ENCODE results near the gene PGA5.
A peak's percentile ranks its signal among the peaks of the same experiment; 100 is the strongest.

The PGA5 gene

DNA sequence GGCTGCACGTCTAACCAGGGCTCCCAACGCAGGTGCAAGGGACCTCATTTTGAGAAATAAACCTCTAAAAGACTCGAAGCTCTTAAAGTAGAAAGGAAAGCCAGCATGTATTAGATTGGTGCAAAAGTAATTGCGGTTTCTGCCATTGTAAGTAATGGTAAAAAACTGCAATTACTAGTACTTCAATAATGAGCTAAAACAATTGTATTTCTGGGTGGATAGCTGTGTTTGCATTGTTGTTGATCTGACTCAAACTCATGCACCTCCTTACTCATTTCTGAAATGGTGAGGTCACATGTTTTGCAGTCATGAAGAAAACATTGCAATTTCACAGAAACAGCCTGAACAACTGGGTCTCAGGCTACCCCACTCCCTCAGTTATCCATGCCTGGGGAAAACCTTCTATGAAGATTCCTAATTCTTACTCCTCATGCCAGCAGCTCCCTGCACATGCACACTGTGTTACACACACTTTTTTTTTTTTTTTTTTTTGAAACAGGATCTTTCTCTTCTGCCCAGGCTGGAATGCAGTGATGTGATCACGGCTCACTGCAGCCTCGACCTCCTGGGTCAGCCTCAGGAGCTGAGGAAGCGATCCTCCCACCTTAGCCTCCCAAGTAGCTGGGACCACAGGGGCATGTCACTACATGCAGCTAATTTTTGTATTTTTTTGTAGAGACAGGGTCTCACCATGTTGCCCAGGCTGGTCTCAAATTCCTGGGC is 29.5 kb downstream of the PGA5 start:
- no peak for DNase-seq

DNA sequence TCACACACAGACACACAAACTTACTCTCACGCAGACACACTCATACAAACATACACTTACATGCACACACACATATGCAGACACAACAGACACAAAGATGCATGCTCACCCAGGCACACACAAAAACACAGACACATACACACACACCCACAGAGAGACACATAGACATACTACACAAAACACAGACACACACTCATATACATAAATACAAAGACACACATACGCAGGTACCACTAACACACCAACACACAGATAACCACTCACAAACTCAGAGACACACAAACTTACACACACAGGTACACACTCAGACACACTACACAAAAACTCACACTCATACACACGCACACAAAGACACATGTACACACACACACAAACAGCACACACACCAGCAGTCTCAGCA is 31.8 kb downstream of the PGA5 start:
- no peak for DNase-seq

DNA sequence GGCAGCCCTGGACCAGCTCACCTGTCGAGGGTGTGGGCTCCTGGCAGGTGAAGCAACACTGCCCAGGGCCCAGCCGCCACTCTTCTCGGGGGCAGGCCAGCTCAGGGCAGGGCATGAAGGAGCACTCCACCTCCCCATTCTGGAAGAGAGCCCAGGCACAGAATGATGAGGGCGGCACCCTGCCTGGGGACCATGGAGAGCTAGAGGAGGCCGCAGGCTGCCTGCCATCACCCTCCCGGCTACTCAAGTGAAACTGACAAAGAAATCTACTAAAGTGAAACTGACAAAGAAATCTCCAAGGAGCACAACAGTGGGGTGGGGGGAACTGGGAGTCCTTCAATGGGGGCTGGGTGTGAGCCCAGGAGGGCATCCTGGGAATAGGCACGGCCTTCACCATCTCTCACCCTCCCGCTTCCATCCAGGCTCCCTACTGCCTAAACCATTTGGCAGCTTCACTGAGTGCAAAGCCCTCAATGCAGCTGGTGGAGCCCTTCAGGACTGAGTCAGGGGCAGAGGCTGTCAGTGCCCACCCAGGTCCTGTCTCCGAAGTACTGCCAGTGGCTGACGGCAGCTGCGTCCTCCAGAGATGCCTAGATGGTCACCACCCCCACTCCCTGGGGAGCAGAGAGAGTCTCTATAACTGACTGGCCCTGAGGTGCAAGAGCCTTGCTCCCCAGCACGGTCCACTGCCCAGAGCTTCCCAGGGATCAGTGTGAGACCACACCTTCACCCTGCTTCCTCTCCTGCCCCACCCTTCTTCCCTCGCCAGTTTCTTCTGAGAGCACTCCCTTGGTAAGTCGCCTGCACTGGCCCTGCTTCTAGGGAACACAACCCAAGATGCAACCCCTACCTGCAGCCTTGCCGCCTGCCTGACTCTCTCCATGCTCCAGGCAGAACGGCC is 32.5 kb downstream of the PGA5 start:
- DNase-seq = no peak

DNA sequence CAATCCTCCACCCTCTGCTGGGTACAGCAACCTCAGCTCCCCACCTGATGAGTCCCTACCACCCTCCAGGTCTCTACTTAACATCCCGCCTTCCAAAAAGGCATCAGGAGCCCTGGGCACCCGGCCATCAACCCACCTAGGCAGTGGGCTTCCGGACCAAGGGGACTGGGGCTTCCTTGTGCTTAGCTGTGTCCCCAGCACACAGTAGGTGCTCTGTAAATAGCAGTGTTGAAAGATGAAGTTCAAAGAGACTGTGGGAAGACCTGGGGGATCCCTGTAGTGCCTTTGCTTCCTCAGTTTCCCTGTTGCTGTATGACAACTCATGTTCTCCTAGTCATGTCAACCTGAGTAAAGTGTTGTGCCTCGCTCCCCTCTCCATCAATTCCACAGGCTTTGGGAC is 33.1 kb downstream of the PGA5 start:
- DNase-seq = no peak

DNA sequence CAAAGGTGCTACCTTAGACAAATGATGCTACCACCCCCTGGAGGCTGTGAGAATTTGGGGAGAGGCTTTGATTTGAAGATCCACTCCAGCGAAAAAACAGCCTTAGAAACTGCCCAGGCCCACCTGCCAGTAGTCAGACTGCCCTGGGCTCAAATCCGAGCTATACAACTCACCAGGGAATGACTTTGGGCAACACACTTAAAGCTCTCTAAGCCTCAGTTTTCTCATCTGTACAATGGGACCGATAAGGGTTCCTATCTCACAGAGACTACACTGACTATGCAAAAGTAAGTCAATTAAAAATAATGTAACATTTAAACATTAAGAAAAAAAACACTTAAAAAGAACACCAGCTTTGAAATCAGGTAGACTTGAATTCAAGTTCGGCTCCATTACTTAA is 34.2 kb downstream of the PGA5 start:
- no peak for DNase-seq

DNA sequence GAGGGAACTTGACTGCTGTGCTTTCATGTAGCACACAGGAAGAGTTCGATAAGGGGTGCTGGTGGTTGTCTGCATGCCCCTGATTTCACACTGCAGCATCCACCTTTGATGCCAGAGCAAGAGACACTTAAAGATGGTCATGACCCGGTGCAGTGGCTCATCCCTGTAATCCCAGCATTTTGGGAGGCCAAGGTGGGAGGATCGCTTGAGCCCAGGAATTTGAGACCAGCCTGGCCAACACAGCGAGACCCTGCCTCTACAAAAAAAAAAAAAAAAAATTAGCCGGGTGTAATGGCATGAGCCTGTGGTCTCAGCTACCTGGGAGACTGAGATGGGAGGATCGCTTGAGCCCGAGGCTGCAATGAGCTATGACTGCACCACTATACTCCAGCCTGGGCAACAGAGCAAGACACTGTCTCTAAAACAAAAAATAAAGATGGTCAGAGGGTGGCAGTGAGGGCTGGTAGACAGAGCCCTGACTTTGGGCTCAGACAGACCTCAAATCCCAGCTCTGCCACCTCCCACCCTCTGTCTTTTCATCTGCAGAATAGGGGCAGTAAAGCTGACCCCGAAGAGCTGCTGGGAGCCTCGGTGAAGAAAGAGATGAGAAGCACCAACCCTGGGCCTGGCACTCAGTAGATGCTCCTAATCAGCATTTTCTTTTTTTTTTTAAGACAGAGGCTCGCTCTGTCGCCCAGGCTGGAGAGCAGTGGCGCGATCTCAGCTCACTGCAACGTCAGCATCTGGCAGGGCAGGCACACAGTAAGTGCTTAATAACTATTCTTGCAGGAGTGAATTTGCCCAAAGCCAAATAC is 36.4 kb downstream of the PGA5 start:
- DNase-seq = no peak

DNA sequence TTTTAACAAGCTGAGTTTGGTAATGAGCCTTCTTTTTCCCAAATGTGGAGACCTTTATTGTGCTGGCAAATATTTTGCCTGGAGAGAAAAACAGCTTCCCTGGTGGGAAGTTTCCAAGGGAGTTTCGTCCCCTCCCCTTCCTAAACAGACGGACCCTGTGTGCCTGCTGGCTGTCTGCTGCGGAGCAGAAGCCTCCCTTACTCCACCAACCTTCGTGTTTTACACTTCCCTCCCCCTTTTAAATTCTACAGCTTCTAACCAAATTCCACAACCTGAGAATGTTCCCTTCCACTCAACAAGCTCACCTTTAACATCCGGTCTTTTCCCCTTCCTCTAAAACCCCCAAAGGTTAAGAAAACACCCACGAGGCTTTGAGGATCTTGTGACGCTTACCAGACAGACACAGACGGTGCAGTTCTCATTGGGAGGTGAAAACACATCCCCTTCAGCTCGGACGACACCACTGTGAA is 37.1 kb downstream of the PGA5 start:
- no peak for DNase-seq

DNA sequence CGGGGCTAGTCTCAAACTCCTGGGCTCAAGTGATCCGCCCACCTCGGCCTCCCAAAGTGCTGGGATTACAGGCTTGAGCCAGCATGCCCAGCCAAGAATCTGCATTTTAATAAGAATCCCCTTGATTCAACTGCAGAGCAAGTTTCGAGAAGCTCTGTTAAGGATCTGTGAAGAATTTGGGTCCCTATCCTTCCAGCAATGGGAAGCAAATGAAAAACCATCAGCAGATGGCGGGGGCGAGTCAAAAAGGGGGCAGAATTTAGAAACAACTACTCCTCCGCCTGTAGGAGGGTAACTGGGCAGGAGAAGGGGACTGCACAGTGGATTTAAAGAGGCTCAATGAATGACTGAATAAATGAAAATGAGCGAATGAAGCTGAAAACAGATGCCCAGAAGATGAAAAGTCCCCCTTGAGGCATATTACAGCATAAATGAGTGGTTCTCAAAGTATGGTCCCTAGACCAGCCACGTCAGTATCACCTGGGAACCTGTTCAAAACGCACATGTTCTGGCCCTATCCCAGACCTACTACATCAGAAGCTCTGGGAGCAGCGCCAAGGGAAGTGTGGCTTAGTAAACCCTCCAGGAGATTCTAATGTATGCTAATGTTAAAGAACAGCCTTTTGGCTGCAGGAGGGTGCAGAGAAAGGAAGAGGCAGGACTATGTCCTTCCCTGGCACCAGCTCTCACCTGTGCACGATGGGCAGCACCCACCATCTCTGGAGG is 39.1 kb downstream of the PGA5 start:
- no peak for DNase-seq

DNA sequence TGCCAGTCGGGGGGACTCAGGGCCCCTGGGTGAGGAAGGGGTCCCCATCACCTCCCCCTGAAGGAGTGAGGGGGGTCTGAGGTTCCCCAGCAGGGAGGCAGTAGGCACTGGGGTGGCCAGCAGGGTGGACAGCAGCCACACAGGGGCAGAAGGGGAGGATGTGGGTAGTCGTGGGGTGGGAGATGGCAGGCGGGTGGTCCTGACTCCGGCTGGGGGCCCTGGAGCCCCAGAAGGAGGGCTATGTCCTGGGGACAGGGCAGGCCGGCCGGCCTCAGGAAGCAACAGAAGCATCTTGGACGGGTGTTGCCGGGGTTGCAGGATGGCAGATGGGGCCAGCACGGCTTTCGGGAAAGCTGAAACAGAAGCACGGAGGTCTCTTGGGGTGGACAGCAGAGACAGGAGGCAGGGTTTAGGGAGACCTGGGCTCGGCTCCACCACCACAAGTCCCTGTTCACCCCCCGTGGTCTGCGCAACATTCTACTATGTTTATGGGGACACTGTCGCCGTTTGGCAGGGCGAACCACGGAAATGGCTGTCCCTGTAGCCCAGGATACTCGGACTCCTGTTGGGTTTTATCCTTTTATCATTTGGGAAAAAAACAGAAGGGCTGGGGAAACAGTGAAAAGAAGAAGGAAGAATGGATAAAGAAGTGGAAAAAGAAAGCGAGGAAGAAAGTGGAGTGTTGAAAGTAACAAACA is 40.1 kb downstream of the PGA5 start:
- no peak for DNase-seq

DNA sequence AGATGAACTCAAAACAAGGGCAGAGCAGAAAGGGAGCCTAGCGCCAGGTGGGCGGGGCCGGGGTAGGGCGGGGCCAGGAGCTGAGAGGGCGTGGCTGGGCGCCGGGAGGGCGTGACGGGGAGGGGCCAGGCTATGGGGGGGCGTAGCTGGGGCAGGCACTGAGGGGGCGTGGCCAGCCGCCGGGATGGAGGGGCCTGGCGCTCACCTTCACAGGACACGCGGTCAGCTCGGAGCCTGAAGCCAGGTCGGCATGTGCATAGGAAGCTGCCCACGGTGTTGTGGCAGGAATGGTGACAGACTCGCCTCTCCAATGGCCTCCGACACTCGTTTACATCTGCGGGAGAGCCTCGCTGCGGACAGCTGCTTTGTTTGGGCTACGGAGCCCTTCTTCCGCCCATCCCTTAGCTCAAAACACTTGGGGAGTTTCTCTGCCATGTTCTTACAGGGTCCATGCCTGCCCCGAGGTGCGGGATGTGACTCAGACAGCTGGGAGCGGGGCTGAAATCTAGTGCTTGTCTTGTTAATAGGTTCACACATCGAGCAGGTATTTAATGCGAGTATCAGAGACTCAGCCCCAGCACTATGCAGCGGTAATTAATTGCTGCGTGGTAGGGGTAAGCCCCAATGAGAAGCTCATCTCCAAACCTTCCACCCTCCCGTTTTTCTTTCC is 40.7 kb downstream of the PGA5 start:
- DNase-seq = no peak

DNA sequence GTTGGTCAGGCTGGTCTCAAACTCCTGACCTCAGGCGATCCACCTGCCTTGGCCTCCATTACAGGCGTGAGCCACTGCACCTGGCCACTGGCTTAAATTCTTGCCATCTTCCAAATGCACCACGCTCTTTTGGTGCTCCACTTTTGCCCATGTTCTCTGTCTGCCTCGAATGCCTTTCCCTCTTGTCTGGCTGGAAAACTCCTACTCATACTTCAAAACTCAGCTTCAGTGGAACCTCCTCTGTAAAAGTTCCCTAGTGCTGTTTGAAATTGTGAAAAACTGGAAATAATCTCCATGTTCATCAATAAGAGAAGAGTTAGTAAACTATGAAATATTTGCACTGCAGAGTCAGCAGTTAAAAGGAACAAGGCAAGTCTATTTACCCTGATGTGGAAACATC is 42.6 kb downstream of the PGA5 start:
- DNase-seq = no peak

DNA sequence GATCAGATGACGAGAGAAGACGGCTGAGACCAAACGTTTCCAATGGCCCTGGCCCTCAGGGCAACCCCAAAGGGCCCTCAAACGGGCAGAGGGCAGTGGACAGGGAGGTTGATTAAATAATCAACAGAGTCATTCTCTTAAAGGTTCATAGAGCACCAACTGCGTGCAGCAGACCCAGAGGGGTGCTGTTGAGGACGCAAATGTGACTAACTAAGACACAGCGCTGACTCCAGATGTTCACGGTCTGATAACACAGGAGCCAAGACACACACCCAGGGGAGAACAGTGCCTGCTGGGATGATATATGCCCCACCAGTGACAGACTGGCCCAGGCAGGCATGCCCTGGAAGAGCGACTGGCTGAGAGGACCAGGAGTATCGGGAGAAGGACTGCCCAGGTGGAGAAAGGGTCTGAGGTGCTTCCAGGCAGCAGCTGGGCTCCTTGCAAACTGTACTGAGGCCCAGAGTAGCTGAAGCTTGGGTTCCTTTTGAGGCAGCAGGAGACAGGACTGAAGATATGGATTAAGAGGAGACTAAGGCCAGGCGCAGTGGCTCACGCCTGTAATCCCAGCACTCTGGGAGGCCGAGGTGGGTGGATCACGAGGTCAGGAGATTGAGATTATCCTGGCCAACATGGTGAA is 46.5 kb downstream of the PGA5 start:
- no peak for DNase-seq

DNA sequence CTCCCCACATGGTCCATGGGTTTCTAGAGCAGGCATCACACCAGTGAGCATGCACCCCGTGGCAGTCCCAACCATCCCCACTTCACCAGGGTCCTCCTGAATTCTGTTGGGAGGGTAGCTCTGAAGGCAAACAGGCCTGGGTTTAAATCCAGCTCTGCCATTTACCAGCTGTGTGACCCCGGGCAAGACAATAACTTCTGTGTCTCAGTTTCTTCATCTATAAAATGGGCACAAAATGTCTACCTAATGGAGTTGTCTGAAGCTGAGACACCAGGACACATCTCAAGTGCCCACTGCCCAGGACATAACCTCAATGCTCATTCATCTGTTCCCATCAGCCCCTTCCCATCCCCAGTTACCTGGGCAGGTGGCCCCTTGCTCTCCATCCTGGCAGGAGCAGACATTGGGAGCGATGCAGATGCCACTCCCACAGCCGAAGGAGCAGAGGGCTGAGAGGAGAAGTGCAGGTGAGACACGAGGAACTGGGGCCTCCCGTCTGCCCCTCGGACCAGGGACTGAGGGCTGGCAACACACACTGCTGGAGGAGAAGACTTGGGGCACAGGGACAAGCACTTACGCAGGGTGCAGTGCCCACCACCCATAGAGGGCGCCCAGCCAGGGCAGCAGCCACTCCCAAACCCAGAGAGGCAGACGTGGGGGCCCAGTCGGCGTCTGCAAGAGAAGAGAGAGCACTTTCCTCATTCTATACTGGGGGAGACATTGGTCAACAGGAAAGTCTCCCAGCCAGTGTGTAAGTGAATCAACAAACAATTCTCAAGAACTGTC is 50.1 kb downstream of the PGA5 start:
- DNase-seq = no peak

DNA sequence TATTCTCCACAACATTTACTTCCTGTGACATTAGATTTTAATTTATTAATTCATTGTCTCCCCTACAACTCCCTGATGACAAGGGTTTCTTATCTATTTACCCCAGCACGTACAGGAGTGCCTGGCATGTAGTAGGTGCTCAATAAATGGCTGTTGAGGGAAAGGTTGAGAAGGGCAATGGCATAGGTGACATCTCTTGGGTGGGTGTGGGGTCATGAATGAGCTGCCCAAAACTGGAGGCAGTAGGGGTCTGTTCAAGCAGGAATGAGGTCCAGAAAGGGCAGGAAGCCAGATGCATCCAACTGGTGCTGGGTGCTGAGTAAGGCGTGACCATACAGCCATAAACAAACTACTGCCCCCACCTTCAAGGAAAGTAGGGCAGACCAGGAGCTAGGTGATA is 51.4 kb downstream of the PGA5 start:
- DNase-seq = no peak

DNA sequence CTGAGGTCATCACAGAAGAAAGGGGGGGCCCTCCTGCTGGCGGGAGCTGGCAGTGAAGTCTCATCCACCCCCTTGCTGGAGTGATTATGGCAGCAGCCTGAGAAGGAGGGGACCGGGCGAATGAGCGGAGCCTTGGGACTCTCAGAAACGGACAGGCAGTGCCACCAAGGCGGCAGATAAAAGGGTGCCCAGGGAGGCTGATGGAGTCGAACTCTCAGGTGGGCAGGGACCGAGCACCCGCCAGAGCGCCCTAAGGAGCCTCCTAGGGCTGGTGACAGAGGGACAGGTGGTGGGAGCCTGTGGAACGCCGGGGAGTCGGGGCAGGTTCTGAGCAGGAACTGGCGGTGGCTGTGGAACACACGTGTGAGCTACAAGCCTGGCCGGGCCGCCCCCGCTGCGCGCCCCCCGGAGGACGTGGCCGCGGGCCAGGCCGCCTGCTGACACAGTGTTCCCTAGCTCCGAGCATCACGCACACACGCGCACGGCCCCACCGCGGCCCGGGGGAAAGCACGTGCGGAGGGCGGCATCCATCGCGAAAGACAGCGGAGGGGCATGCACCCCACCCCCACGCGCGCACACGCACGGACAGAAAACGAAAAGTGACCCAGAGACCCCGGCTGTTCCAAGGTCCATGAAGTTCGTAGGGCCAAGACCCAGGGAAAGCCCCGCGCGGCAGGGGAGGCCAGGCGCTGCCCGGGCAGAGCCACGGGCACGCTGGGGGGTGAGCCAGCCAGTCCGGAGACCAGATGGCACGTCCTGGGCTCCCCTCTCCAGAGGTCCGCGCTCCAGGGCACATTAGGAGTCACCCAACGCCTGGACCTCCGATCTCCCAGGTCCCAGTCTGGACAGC is 53.1 kb downstream of the PGA5 start:
- peak; percentile 8 to 40 for DNase-seq

DNA sequence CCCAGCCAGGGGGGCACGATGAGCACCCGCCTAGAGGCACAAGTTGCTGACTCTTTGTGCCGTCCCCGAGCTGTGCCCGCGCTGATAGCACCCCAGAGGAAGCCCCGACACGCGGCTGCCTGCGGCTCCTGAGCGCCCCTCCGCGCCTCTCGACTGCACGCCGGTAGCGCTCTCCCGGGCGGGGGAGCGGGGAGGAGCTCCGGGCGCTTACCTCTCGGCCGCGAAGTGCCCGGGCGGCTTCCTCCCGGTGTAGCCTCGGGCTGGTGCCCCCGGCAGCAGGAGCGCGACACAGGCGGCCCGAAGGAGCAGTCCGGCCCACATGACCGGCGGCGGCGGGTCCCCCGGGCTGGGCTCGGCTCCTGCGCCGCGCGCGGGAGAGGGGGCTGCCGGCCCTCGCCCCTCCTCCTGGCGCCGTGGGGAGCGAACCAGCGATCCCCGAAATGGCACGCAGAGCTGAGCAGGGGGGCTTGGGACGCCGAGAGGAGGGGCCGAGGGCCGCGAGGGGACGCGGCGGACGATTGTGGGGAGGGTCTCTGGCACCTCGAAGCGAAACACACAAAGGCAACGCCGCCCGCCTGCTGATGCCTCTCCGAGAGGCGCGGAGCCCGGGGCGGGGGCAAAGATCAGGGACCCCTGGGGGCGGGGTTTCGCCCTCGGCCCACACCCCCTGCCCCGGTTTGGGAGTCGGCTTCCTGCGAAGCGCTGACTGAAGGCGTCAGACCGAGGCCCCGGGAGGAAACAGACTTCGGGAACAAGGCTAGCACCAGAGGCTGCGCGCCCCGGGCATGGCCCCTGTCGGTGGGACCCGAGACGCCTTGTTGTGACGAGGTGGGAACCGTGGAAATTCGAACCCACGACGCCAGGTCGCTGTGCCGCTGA is 54.0 kb downstream of the PGA5 start, which contains the start of gene VWCE:
Gene VWCE, minus strand, starts transcription at position 600 of the 879 bp plus-strand sequence. Its CDS starts 279 bp downstream, at position 321.
- DNase-seq = peak; percentile 56 to 66

DNA sequence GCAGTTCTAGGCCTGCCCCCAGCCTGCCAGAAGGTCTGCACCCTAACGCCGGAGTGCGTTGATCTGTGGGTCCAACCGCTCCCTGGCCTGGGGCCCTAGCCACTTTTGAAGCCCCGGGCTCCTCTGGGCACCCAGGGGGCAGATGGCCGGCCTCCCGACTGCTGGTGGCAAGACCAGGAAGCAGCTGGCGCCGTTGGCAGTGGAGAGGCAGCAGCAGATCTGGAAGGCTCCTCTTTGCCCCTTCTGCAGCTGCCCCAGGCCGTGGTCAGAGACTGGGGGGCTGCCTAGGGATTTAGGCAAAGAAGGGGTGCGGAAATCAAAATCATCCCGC is 54.6 kb downstream of the PGA5 start:
- DNase-seq = no peak

DNA sequence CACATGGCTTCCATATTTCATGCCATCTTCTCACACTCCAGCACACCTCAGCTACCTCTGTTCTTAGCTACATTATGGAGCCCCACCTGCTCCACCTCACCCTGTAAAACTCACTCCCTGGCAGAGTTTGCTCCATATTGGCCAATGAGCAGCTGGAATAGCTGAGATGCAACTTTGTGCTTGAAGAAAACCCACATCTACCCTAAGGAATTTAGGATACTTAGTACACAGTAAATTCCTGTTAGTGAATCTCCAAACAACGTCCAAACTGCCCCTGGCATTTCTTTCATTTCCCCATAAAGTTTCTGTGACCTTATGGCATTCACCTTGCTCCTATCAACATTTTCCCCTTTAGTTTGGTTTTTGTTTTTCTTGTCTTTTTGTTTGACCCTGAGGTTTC is 56.4 kb downstream of the PGA5 start:
- DNase-seq = no peak

All from activated CD4-positive, alpha-beta T cell treated with anti-CD3 and anti-CD28 coated beads for 4 hours (primary cell).